Neural cell (in vitro differentiated cells): ENCODE measurements around the gene PWWP2B. TPM values are rescaled to one million over a fixed set of nuclear protein-coding genes. Genes with fewer than 3 reads are reported as not detected.

Experiments
- H2AFZ ChIP-seq: fragments of 200-600, 300-800 bp; sonication (generic), shearing (Covaris generic); 2 replicates; pipeline ENCODE4 v1.6.0; 2014; ENCODE audit warnings: low read depth, mild to moderate bottlenecking, antibody characterized with exemption, low read length, moderate library complexity
- H3F3A ChIP-seq: fragments of 200-600 bp; shearing (Covaris generic); 2 replicates; pipeline ENCODE4 v1.6.1; 2016; ENCODE audit warnings: mild to moderate bottlenecking, moderate library complexity, mixed read lengths, antibody characterized with exemption, low read length; ENCODE audit not compliant: insufficient read depth, poor library complexity, severe bottlenecking
- H3K27ac ChIP-seq: fragments of 200-600, 300-800 bp; sonication (generic), shearing (Covaris generic); 2 replicates; pipeline ENCODE4 v1.5.1; 2014; ENCODE audit warnings: mild to moderate bottlenecking, low read length, moderate library complexity
- H3K27me3 ChIP-seq: fragments of 300-800, 200-600 bp; sonication (generic), shearing (Covaris generic); 2 replicates; pipeline ENCODE4 v1.6.0; 2014; ENCODE audit warnings: mild to moderate bottlenecking, low read depth, low read length, moderate library complexity; ENCODE audit not compliant: insufficient read depth
- H3K36me3 ChIP-seq: fragments of 300-800, 200-600 bp; sonication (generic), shearing (Covaris generic); 2 replicates; pipeline ENCODE4 v1.5.1; 2014; ENCODE audit warnings: mild to moderate bottlenecking, antibody characterized with exemption, low read length, moderate library complexity; ENCODE audit not compliant: insufficient read depth
- H3K4me2 ChIP-seq: fragments of 300-800, 200-600 bp; sonication (generic), shearing (Covaris generic); 2 replicates; pipeline ENCODE4 v1.6.0; 2014; ENCODE audit warnings: mild to moderate bottlenecking, low read length
- H3K4me3 ChIP-seq: fragments of 300-800, 200-600 bp; sonication (generic), shearing (Covaris generic); 2 replicates; pipeline ENCODE4 v1.5.1; 2014; ENCODE audit warnings: mild to moderate bottlenecking, low read length, moderate library complexity
- H3K79me2 ChIP-seq: fragments of 200-600 bp; shearing (Covaris generic); replicated peaks from 2 replicates; pipeline ENCODE4 v1.6.0; 2014; ENCODE audit warnings: mild to moderate bottlenecking, low read length, moderate library complexity; ENCODE audit not compliant: insufficient read depth
- H3K9ac ChIP-seq: fragments of 300-800, 200-600 bp; sonication (generic), shearing (Covaris generic); 2 replicates; pipeline ENCODE4 v1.6.1; 2016; ENCODE audit warnings: mild to moderate bottlenecking, low read length, mixed read lengths
- H3K9me2 ChIP-seq: fragments of 200-600 bp; shearing (Covaris generic); 2 replicates; pipeline ENCODE4 v1.6.1; 2016; ENCODE audit warnings: mild to moderate bottlenecking, low read length, mixed read lengths; ENCODE audit not compliant: insufficient read depth
- H3K9me3 ChIP-seq: fragments of 200-600, 300-800 bp; sonication (generic), shearing (Covaris generic); 2 replicates; pipeline ENCODE4 v1.6.1; 2016; ENCODE audit warnings: mild to moderate bottlenecking, mixed run types, low read length, moderate library complexity, mixed read lengths
- H4K20me1 ChIP-seq: fragments of 200-600 bp; shearing (Covaris generic); 2 replicates; pipeline ENCODE4 v1.6.1; 2016; ENCODE audit warnings: mild to moderate bottlenecking, mixed run types; ENCODE audit not compliant: insufficient read depth
- CTCF ChIP-seq: fragments of 450-650 bp; IDR thresholded peaks from 2 replicates; pipeline ENCODE4 v1.5.1; 2014; ENCODE audit warnings: antibody characterized with exemption, mild to moderate bottlenecking, moderate library complexity; ENCODE audit not compliant: poor library complexity, severe bottlenecking
- EP300 ChIP-seq: fragments of 450-650 bp; conservative IDR thresholded peaks from 2 replicates; pipeline ENCODE4 v1.6.1; 2014; ENCODE audit warnings: antibody characterized with exemption, mild to moderate bottlenecking, moderate library complexity; ENCODE audit not compliant: poor library complexity, severe bottlenecking
- EZH2 ChIP-seq: fragments of 200-600, 300-800 bp; shearing (Covaris generic), sonication (generic); IDR thresholded peaks from 2 replicates; pipeline ENCODE4 v1.6.1; 2014; ENCODE audit warnings: antibody characterized with exemption, low read length, borderline replicate concordance, mild to moderate bottlenecking; ENCODE audit not compliant: insufficient read depth, poor library complexity, severe bottlenecking
- MXI1 ChIP-seq: fragments of 450-650 bp; conservative IDR thresholded peaks from 2 replicates; pipeline ENCODE4 v1.6.1; 2014; ENCODE audit warnings: antibody characterized with exemption, mild to moderate bottlenecking; ENCODE audit not compliant: poor library complexity, severe bottlenecking
- POLR2AphosphoS5 ChIP-seq: IDR thresholded peaks from 2 replicates; pipeline ENCODE4 v1.6.1; 2012
- RAD21 ChIP-seq: fragments of 450-650 bp; conservative IDR thresholded peaks from 2 replicates; pipeline ENCODE4 v1.6.1; 2014; ENCODE audit warnings: antibody characterized with exemption, mild to moderate bottlenecking, moderate library complexity
- REST ChIP-seq: IDR thresholded peaks from 2 replicates; pipeline ENCODE4 v1.6.1; 2012; ENCODE audit warnings: borderline replicate concordance
- SMC3 ChIP-seq: fragments of 450-650 bp; conservative IDR thresholded peaks from 2 replicates; pipeline ENCODE4 v1.6.1; 2014; ENCODE audit warnings: antibody characterized with exemption, mild to moderate bottlenecking, moderate library complexity; ENCODE audit not compliant: poor library complexity
- TAF1 ChIP-seq: IDR thresholded peaks from 2 replicates; pipeline ENCODE4 v1.6.1; 2012; ENCODE audit warnings: low read depth
- polyA plus RNA-seq: library from polyadenylated mRNA; depleted of rRNA; stranded (reverse); fragments of >200 nt; gene quantifications from 2 replicates; pipeline ENCODE4 v1.2.3, GENCODE V29; 2014

Gene PWWP2B
- polyA plus RNA-seq, 1 donor from 2014 or later: 13.0 TPM

- no peak overlapping the region for H2AFZ ChIP-seq
- H3K4me3 ChIP-seq: no peak overlapping the region
- H3K27me3 ChIP-seq: no peaks in the 10 kb centered on the region
- H3K79me2 ChIP-seq: no peaks in the 10 kb centered on the region
- H3F3A ChIP-seq: no peaks in the 10 kb centered on the region
- H3K9me2 ChIP-seq: no peaks in the 10 kb centered on the region
- H4K20me1 ChIP-seq: no peaks in the 10 kb centered on the region
- no peak overlapping the region for H3K9ac ChIP-seq
- H3K36me3 ChIP-seq: no peaks in the 10 kb centered on the region
- H3K27ac ChIP-seq: no peak overlapping the region
- H3K4me2 ChIP-seq: no peak overlapping the region
- H3K9me3 ChIP-seq: no peaks in the 10 kb centered on the region
- TF ChIP-seq EZH2: no peak
- TF ChIP-seq CTCF: no peak
- TF ChIP-seq SMC3: no peak
- TF ChIP-seq REST: no peak
- no peak for TF ChIP-seq MXI1
- TF ChIP-seq RAD21: no peak
- TF ChIP-seq TAF1: no peak
- TF ChIP-seq EP300: no peak
- TF ChIP-seq POLR2AphosphoS5: no peak
Observed at GRCh38 chr10:132454296-132455198, 57.5 kb downstream of the PWWP2B start.

GRCh38 chr10:132455441-132455971 is 58.5 kb downstream of the PWWP2B start:
- Histone ChIP-seq H3F3A (no peaks in the 10 kb centered on the region), H2AFZ (no peak overlapping the region)
- TF ChIP-seq MXI1 (no peak), REST (no peak), SMC3 (no peak), CTCF (no peak), POLR2AphosphoS5 (no peak), EP300 (no peak), RAD21 (no peak)

More at GRCh38 chr10:132455441-132455971, 58.5 kb downstream of the PWWP2B start:
- H3K4me3 ChIP-seq: no peak overlapping the region
- no peak overlapping the region for H3K27ac ChIP-seq
- H3K9me2 ChIP-seq: no peaks in the 10 kb centered on the region
- no peaks in the 10 kb centered on the region for H3K9me3 ChIP-seq
- no peak overlapping the region for H3K4me2 ChIP-seq
- no peaks in the 10 kb centered on the region for H3K79me2 ChIP-seq
- H3K36me3 ChIP-seq: no peaks in the 10 kb centered on the region
- H3K27me3 ChIP-seq: no peaks in the 10 kb centered on the region
- no peaks in the 10 kb centered on the region for H4K20me1 ChIP-seq
- no peak overlapping the region for H3K9ac ChIP-seq
